GM12878 (cell line): ENCODE results near the gene IQUB. TPM values are rescaled to one million over a fixed set of nuclear protein-coding genes. Genes with fewer than 3 reads are reported as not detected.

ENCODE experiments used
- ATAC-seq: fragments of 200-7000 bp; cut with Tn5 transposase; 3 replicates; pipeline ENCODE4 v1.9.1; 2020; ENCODE audit warnings: mild to moderate bottlenecking, moderate library complexity
- Bru-seq: library from RNA; stranded (reverse); fragments of 400-500 nt; gene quantifications from one replicate; lab custom pipeline; 2021; lab: Mats Ljungman, UMichigan
- BruChase-seq, 2 experiments: library from RNA; stranded (reverse); fragments of 400-500 nt; gene quantifications; one replicate each; lab custom pipeline; 2021; lab: Mats Ljungman, UMichigan
- BruUV-seq: library from RNA; stranded (reverse); fragments of 400-500 nt; replicated peaks from 2 replicates; lab custom pipeline; 2021; lab: Mats Ljungman, UMichigan
- CTCF ChIA-PET: fragments of 300-600 bp; sonication (Branson Sonifier 250); formaldehyde crosslinking; extraction: SDS; loops from one replicate; lab custom pipeline; 2021; ENCODE audit warnings: inconsistent platforms; lab: Yijun Ruan, JAX
- POLR2A ChIA-PET: fragments of 350-600 bp; formaldehyde crosslinking; extraction: SDS; loops from one replicate; lab custom pipeline; 2021; ENCODE audit warnings: inconsistent platforms; lab: Charles Lee
- RAD21 ChIA-PET: fragments of 300-600 bp; sonication (Branson Sonifier 250); formaldehyde crosslinking; loops from one replicate; lab custom pipeline; 2023; ENCODE audit warnings: antibody characterized with exemption; ENCODE audit not compliant: unreplicated experiment; lab: Charles Lee
- SMC1A ChIA-PET: fragments of 300-600 bp; sonication (Branson Sonifier 250); formaldehyde crosslinking; loops from one replicate; lab custom pipeline; 2023; ENCODE audit not compliant: unreplicated experiment, uncharacterized antibody; lab: Charles Lee
- DNase-seq: peaks from one replicate; pipeline ENCODE4 v3.0.0-alpha.2; 2011; ENCODE audit warnings: low read depth, low spot score
- FAIRE-seq: peaks from 3 replicates; lab custom pipeline; 2011; peaks lifted over from hg19 to GRCh38; lab: Jason Lieb, UNC
- H2AFZ ChIP-seq: 2 replicates; pipeline ENCODE4 v1.6.0; 2011; ENCODE audit warnings: low read depth, low read length, control low read depth; ENCODE audit not compliant: control insufficient read depth
- H3K27ac ChIP-seq: 2 replicates; pipeline ENCODE4 v1.5.1; 2011; ENCODE audit warnings: control low read depth; ENCODE audit not compliant: control insufficient read depth, insufficient read depth
- H3K27me3 ChIP-seq, 2 experiments: replicated peaks in 1 of 2; 2 replicates each; pipeline versions ENCODE4 v1.6.0 to v1.6.1; 2011; ENCODE audit warnings: low read length in 1 of 2; ENCODE audit not compliant: control insufficient read depth in 2 of 2, insufficient read depth in 2 of 2
- H3K36me3 ChIP-seq, 2 experiments: 2 replicates each; pipeline ENCODE4 v1.5.1; 2011; ENCODE audit warnings: low read length in 1 of 2; ENCODE audit not compliant: control insufficient read depth in 2 of 2, insufficient read depth in 2 of 2
- H3K4me1 ChIP-seq: 2 replicates; pipeline ENCODE4 v1.6.1; 2011; ENCODE audit warnings: mild to moderate bottlenecking, low read length, moderate library complexity, mixed read lengths; ENCODE audit not compliant: control insufficient read depth, insufficient read depth
- H3K4me2 ChIP-seq: 2 replicates; pipeline ENCODE4 v1.6.0; 2011; ENCODE audit warnings: control low read depth; ENCODE audit not compliant: control insufficient read depth, insufficient read depth
- H3K4me3 ChIP-seq: fragments of 200-600 bp; sonication (generic); 2 replicates; pipeline ENCODE4 v1.5.1; 2016
- H3K79me2 ChIP-seq: 2 replicates; pipeline ENCODE4 v1.6.0; 2011; ENCODE audit warnings: low read length; ENCODE audit not compliant: control insufficient read depth, insufficient read depth
- H3K9ac ChIP-seq: 2 replicates; pipeline ENCODE4 v1.8.0; 2011; ENCODE audit warnings: low read length, control low read depth, mixed read lengths; ENCODE audit not compliant: control insufficient read depth, insufficient read depth
- H3K9me3 ChIP-seq: replicated peaks from 3 replicates; pipeline ENCODE4 v1.5.1; 2011; ENCODE audit warnings: mild to moderate bottlenecking, low read length; ENCODE audit not compliant: control insufficient read depth, insufficient read depth
- H4K20me1 ChIP-seq: 2 replicates; pipeline ENCODE4 v1.6.0; 2011; ENCODE audit not compliant: control insufficient read depth, insufficient read depth
- CEBPB ChIP-seq, 2 experiments: fragments of 150-350 bp in 1 of 2; IDR thresholded peaks; 2 replicates each; pipeline ENCODE4 v1.6.1; 2012 to 2014; ENCODE audit warnings: low read depth in 2 of 2, low read length in 2 of 2, borderline replicate concordance in 1 of 2, inconsistent platforms in 1 of 2
- CHD2 ChIP-seq: IDR thresholded peaks from 2 replicates; pipeline ENCODE4 v1.6.1; 2011; ENCODE audit warnings: low read depth, low read length, improper control_type of control experiment, borderline replicate concordance
- CREB1 ChIP-seq: IDR thresholded peaks from 2 replicates; pipeline ENCODE4 v1.6.1; 2012; ENCODE audit warnings: low read depth, mild to moderate bottlenecking, inconsistent platforms
- EED ChIP-seq: sonication (generic); IDR thresholded peaks from 2 replicates; pipeline ENCODE4 v1.6.1; 2016; ENCODE audit warnings: antibody characterized with exemption, low read depth
- EGR1 ChIP-seq, 2 experiments: IDR thresholded peaks; 1 replicate in 1 of 2; 2 replicates in 1 of 2; pipeline ENCODE4 v1.6.1; 2011 to 2012; ENCODE audit warnings: low read depth in 2 of 2, low read length in 2 of 2, borderline replicate concordance in 1 of 2, mild to moderate bottlenecking in 1 of 2, moderate library complexity in 1 of 2
- IKZF2 ChIP-seq, 2 experiments: fragments of 450-650 bp; IDR thresholded peaks; 2 replicates each; pipeline ENCODE4 v1.6.1; 2017; ENCODE audit warnings: mild to moderate bottlenecking in 2 of 2, moderate library complexity in 2 of 2
- MEF2B ChIP-seq: fragments of 450-650 bp; IDR thresholded peaks from 2 replicates; pipeline ENCODE4 v1.6.1; 2018; ENCODE audit warnings: mild to moderate bottlenecking, moderate library complexity; ENCODE audit not compliant: partially characterized antibody, poor library complexity, severe bottlenecking
- MXI1 ChIP-seq: fragments of 150-350 bp; IDR thresholded peaks from 2 replicates; pipeline ENCODE4 v1.6.1; 2011; ENCODE audit warnings: low read depth, mild to moderate bottlenecking, inconsistent platforms, low read length, improper control_type of control experiment
- NBN ChIP-seq: fragments of 450-650 bp; IDR thresholded peaks from 2 replicates; pipeline ENCODE4 v1.6.1; 2016
- PAX5 ChIP-seq: IDR thresholded peaks from 2 replicates; pipeline ENCODE4 v1.6.1; 2011; ENCODE audit warnings: low read depth, low read length, borderline replicate concordance
- PML ChIP-seq: IDR thresholded peaks from 2 replicates; pipeline ENCODE4 v1.6.1; 2012; ENCODE audit warnings: low read length, inconsistent platforms
- POLR2A ChIP-seq: IDR thresholded peaks from 2 replicates; pipeline ENCODE4 v1.6.1; 2011; ENCODE audit warnings: low read depth, mild to moderate bottlenecking, low read length
- RFX5 ChIP-seq: IDR thresholded peaks from 2 replicates; pipeline ENCODE4 v1.6.1; 2011; ENCODE audit warnings: low read depth, low read length, improper control_type of control experiment
- YY1 ChIP-seq: IDR thresholded peaks from 2 replicates; pipeline ENCODE4 v1.6.1; 2011; ENCODE audit warnings: low read depth, mild to moderate bottlenecking, low read length
- WGBS: methylation state at CpG from one replicate; pipeline ENCODE4 v1.1.6; 2016; ENCODE audit warnings: low lambda C conversion rate; ENCODE audit not compliant: insufficient replicate concordance, insufficient coverage; ENCODE audit errors: missing lambda C conversion rate; 5-methylcytosine and 5-hydroxymethylcytosine counted together
- in situ Hi-C: fragments of 300-500 bp; cut with MboI; formaldehyde crosslinking; loops from 9 replicates; pipeline ENCODE4 v1.14.3; 2018; ENCODE audit warnings: mixed read lengths
- intact Hi-C: fragments of 100-400 bp; cut with micrococcal nuclease; formaldehyde crosslinking; loops from one replicate; pipeline ENCODE4 v1.14.2; 2022; ENCODE audit not compliant: unreplicated experiment
- long read RNA-seq, 2 experiments: library from polyadenylated mRNA; unstranded; transcript quantifications; one replicate each; pipeline ENCODE4 v2.0.0, GENCODE V29; 2019 to 2020
- polyA minus RNA-seq, 3 experiments: library from RNA; depleted of rRNA, polyadenylated mRNA; stranded (reverse); fragments of >200 nt; gene quantifications; 2 replicates each; pipeline ENCODE4 v1.2.3, GENCODE V29; 2011
- polyA plus RNA-seq, 11 experiments: library from polyadenylated mRNA; depleted of rRNA in 4 of 11; unstranded in 6 of 11; stranded (reverse) in 5 of 11; fragments of >200 nt; fragmentation: Nextera tagmentation in 4 of 11; fragmentation: Illumina TruSeq in 1 of 11; extraction: Ambion mirVana in 4 of 11; extraction: Trizol in 1 of 11; gene quantifications; 1 replicate in 1 of 11; 2 replicates in 10 of 11; pipeline versions ENCODE4 v1.2.1 to v1.2.3, GENCODE V29; 2011 to 2016; ENCODE audit warnings: inconsistent platforms in 2 of 11, missing spikeins in 2 of 11, low read depth in 1 of 11
- total RNA-seq, 4 experiments: library from RNA; depleted of rRNA in 3 of 4; stranded (reverse); fragments of >200 nt in 3 of 4; fragmentation: Illumina TruSeq in 1 of 4; extraction: Trizol in 1 of 4; gene quantifications; 2 replicates each; pipeline versions ENCODE4 v1.2.1 to v1.2.3, GENCODE V29; 2013 to 2021
- TF ChIP-seq, protein P1 (sequence below): fragments of 450-650 bp; conservative IDR thresholded peaks from 2 replicates; pipeline ENCODE4 v1.6.1; 2017; ENCODE audit warnings: mild to moderate bottlenecking, moderate library complexity

IQUB gene
- 0.29 and 0.49 TPM in 2 replicates for total RNA-seq (2013; cell fraction: nucleolus; rRNA removed)
- total RNA-seq (2014; rRNA removed), result 0.05 TPM in 1 of 2 replicates, not detected in the other
- total RNA-seq (2014; rRNA removed; fragmentation: Illumina TruSeq; extraction: Trizol), result 0.04 TPM in 1 of 2 replicates, not detected in the other
- total RNA-seq (2021), result not detected in 2 replicates
- not detected for polyA plus RNA-seq (2011; ENCODE audit: low read depth)
- 0.03 and 0.08 TPM in 2 replicates for polyA plus RNA-seq (2011; rRNA removed)
- 0.03 TPM in 1 of 2 replicates, not detected in the other for polyA plus RNA-seq (2011; cell fraction: cytosol; rRNA removed)
- 0.07 and 0.23 TPM in 2 replicates for polyA plus RNA-seq (2011; cell fraction: nucleus; rRNA removed)
- 0.04 TPM in 1 of 2 replicates, not detected in the other for polyA plus RNA-seq (2012)
- not detected in 2 replicates for polyA plus RNA-seq (2014; fragmentation: Illumina TruSeq; extraction: Trizol)
- not detected for polyA plus RNA-seq (2014; fragmentation: Nextera tagmentation; extraction: Ambion mirVana)
- polyA plus RNA-seq (2014; rRNA removed), result not detected in 2 replicates
- polyA plus RNA-seq (2016; fragmentation: Nextera tagmentation; extraction: Ambion mirVana), result not detected
- polyA minus RNA-seq (2011; rRNA and poly(A)+ RNA removed), result not detected in 2 replicates
- polyA minus RNA-seq (2011; cell fraction: cytosol; rRNA and poly(A)+ RNA removed), result not detected in 2 replicates
- 0.12 and 0.38 TPM in 2 replicates for polyA minus RNA-seq (2011; cell fraction: nucleus; rRNA and poly(A)+ RNA removed)
- Bru-seq, nascent RNA, result percentile 21 among the genes with signal in this experiment
- BruChase-seq, experiment 1, labeled RNA remaining after a 6-hour chase, result percentile 39 among the genes with signal in this experiment
- percentile 46 among the genes with signal in this experiment for BruChase-seq, experiment 2, labeled RNA remaining after a 2-hour chase
- long read RNA-seq, experiment 1, result 0 reads
- long read RNA-seq, experiment 2, partial matches to known transcripts, result 0 of 1 reads
- long read RNA-seq, experiment 2, other reads (novel, unspliced or antisense), result 1 of 1 reads

DNA sequence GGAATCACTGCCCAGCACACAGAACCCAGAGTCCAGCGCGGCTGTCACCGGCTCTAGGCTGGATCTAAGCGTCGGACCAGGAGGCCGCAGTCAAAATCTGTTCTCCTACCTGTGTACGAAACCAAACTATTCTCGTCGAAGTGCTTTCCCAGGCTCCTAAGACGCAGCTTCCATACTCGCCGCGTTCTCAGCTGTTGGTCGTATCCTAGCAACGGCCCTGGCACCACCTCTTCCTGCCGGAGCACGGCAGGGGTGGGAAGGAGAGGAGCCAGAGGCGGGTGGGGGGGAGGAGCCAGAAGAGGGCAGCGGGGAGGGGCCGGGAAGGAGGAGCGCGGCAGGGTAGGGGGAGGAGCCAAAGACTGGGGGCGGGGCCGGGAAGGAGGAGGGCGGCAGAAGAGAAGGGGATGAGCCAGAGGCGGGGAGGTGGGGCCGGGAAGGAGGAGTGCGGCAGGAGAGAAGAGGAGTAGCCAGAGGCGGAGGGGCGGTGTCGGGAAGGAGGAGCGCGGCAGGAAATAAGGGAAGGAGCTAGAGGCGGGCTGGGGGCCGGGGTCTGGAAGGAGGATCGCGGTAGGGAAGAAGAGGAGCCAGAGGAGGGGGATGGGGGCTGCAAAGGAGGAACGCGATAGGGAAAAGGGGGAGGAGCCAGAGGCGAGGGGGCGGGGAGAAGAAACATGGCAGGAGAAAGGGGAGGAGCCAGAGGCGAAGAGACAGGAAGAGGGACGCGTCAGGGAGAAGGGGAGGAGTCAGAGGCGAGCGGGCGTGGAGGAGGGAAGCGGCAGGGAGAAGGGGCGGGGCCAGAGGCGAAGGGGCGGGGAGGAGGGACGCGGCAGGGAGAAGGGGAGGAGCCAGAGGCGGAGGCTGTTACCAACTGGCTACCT lies at the start of gene IQUB:
IQUB (minus strand) TSS at position 213 of the 878 bp plus-strand sequence. CDS start 22,255 bp downstream, outside the sequence.
- in situ Hi-C loops (no loop called here), intact Hi-C loops (loop anchor here (1.0 to 5.0 kb wide), 2 partner anchors 23 to 213 kb away; partner anchors contain the start of genes NDUFA5 and WASL)
- RAD21 ChIA-PET, result interaction anchor here (0.5 to 1.0 kb wide), 3 partner anchors 23 to 566 kb away, joined by 3 to 4 read pairs (median 3); partner anchors contain the start of gene NDUFA5
- peak; percentile 94 for FAIRE-seq
- POLR2A ChIA-PET, result interaction anchor here (0.6 to 1.7 kb wide), 9 partner anchors 18 to 270 kb away, joined by 3 to 9 read pairs (median 5); partner anchors contain the start of gene NDUFA5
- BruUV-seq, result no TSS peak
- Histone ChIP-seq H3K9ac (no peak within 1 kb of the TSS), H3K27me3 (peaks cover 0 to 3% of the 10 kb centered on the region in 2 experiments; a peak in 1 of 4 replicates), H3K36me3 (no peaks in the 10 kb centered on the region; a peak in 1 of 4 replicates), H3K9me3 (no peaks in the 10 kb centered on the region), H3K4me1 (no peaks in the 10 kb centered on the region), H3K4me3 (peak within 1 kb of the TSS; percentile 69), H3K79me2 (no peaks in the 10 kb centered on the region), H4K20me1 (no peaks in the 10 kb centered on the region), H3K27ac (no peak within 1 kb of the TSS; the same call in 1 of the 2 replicates), H3K4me2 (peak within 1 kb of the TSS; percentile 55), H2AFZ (peak within 1 kb of the TSS; percentile 84)
- SMC1A ChIA-PET, result interaction anchor here (0.6 to 1.6 kb wide), 5 partner anchors 19 to 620 kb away, joined by 3 to 8 read pairs (median 4); partner anchors contain the start of gene NDUFA5
- peak; percentile 90 for ATAC-seq
- CTCF ChIA-PET, result interaction anchor here (0.8 to 3.0 kb wide), 4 partner anchors 10 to 41 kb away, joined by 3 to 27 read pairs (median 8); partner anchors contain the start of gene NDUFA5
- WGBS, result 18% methylated on average over 18 of the region's 54 CpGs
- peak; percentile 82 for DNase-seq
- TF ChIP-seq CEBPB (IDR thresholded peaks at IDR 0.05; ENCODE audit: borderline replicate concordance in 1 of 2, low read depth in 2 of 2, low read length in 2 of 2) (no peak), POLR2A (peak; percentile 49), PAX5 (no peak), EGR1 (IDR thresholded peaks at IDR 0.05; ENCODE audit: borderline replicate concordance in 1 of 2, low read depth in 2 of 2, low read length in 2 of 2) (no peak), MXI1 (peak; percentile 22; the same call in 1 of the 2 replicates), NBN (peak; percentile 95), CREB1 (peak; percentile 28; the same call in 1 of the 2 replicates), PML (no peak), IKZF2 (IDR thresholded peaks at IDR 0.05) (peak; percentile 91 to 92), EED (peak; percentile 75), YY1 (peak; percentile 73; the same call in 1 of the 2 replicates), MEF2B (peak; percentile 34), RFX5 (0 out of 2 replicates have a peak, but pooled peaks have one; percentile 12), CHD2 (peak; percentile 50)
- TF ChIP-seq, protein P1, sequence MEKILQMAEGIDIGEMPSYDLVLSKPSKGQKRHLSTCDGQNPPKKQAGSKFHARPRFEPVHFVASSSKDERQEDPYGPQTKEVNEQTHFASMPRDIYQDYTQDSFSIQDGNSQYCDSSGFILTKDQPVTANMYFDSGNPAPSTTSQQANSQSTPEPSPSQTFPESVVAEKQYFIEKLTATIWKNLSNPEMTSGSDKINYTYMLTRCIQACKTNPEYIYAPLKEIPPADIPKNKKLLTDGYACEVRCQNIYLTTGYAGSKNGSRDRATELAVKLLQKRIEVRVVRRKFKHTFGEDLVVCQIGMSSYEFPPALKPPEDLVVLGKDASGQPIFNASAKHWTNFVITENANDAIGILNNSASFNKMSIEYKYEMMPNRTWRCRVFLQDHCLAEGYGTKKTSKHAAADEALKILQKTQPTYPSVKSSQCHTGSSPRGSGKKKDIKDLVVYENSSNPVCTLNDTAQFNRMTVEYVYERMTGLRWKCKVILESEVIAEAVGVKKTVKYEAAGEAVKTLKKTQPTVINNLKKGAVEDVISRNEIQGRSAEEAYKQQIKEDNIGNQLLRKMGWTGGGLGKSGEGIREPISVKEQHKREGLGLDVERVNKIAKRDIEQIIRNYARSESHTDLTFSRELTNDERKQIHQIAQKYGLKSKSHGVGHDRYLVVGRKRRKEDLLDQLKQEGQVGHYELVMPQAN, result peak; percentile 86
